Stimulated activated CD4-positive, alpha-beta T cell treated with anti-CD3 and anti-CD28 coated beads, TNF-alpha, amount 100 ng/mL, for 24 hours (primary cell): ENCODE measurements around the gene ARAP3.
A peak's percentile ranks its signal among the peaks of the same experiment; 100 is the strongest.
"Not testable (repeated sequence)": the region's sequence is repeated elsewhere in the genome, so short reads cannot be mapped to it uniquely, and the experiment has no call there.

Experiments used
- DNase-seq, 3 experiments: peaks; one replicate each; pipeline ENCODE4 v3.0.0-alpha.2; 2020; ENCODE audit warnings: low read depth in 3 of 3

The ARAP3 gene

DNA sequence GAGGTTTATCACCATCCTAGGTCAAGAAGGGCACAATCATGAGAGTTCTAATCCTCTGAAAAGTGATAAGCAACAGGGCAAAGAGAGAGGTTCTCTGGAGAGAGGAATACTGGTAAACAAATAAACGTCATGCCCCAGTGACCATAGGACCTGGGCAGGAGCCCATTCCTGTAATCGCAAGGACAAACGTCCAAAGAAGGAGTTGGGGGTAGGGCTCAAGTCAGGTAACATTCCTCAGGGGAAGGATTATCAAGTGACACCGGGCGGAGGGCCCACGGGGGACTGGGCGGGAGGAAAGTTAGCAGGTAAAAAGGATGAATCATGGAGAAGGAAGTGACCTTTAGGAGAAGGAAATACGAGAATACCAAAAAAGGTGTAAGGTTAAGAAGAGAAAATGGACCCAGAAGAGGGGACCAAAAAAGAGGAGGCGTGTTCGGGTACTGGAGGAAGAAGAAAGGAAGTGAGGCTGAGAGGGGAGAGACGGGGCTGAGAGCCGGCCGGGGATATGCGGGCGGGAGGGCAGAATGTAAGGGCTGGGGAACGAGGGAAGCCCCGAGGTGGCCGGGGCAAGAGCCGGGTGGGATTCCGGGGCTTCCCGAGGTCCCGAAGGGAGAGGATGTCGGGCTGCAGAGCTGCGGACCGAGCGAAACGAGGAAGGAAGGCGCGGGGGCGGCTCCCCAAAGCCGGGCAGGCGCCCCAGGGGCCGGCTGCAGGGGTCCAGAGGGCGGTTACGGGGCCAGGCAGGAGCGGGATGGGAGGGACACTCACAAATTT lies 63.8 kb downstream of the ARAP3 start:
- DNase-seq: peak in 1 of 3 experiments; percentile 72

DNA sequence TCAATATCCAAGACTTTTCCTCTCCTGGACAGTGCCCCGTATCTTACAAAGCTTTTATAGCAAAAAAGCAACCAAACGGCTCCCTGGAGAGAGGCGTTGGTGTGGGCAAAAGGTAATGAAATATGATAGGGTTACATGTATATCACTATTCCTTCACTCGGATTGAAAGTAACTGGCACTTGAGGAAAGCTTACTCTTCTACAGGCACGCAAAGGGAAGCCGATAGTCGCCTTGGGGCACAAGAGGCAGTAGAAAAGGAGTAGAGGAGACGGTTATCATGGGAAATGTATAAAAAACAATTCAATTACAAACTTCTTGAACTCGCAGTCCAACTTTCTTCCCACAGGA lies 64.4 kb downstream of the ARAP3 start:
- DNase-seq: no peak

DNA sequence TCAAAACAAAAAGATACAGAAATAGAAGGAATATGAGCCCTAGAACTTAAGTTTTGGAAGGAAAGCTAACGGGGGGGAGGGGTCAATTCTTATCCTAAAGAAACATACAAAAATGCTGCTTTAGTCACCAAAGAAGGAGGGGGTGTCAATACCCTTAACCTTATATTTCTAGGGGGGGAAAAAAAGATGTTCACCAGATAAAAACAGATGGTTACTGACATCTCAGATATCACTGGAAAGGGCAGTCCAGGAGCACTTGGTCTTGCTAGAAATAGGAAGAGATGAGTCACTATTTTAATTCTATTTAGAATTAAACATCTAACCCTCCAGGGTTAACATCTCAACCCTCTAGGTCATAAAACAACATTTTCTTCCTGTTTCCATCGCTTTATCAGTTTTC lies 64.9 kb downstream of the ARAP3 start:
- DNase-seq: no peak

DNA sequence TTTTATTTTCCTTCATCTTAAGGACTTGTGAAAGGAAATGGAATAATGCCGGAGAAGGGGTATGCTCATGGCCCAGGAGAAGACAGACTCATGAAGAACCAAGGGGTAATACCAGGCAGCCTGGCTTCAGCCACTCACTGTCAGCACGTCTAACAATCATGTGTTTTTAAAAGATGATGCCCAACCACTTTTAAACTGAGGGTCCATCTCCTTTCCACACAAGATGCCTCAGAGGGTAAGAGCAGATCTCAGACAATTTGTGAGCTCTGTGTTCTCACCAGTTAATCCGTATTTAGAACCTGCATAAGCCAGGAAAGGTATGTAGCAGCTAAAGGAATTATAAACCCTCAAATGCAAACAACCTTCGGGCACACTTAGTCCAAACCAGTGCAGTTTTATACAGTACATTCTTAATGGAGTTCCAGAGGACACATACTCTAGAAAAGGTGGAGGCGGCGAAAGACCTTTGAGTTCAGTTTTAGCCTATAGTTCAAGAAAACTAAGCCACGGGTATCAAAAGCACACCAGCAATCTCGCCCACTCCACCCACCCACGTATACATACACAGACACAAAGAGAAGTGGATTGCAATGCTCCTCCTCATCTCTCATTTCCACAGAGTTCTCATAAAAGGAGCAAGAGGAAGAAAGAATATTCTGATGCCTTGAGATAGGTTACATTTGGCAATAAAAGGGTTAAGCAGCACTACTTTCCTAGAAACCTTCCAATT lies 65.9 kb downstream of the ARAP3 start:
- DNase-seq: no peak

DNA sequence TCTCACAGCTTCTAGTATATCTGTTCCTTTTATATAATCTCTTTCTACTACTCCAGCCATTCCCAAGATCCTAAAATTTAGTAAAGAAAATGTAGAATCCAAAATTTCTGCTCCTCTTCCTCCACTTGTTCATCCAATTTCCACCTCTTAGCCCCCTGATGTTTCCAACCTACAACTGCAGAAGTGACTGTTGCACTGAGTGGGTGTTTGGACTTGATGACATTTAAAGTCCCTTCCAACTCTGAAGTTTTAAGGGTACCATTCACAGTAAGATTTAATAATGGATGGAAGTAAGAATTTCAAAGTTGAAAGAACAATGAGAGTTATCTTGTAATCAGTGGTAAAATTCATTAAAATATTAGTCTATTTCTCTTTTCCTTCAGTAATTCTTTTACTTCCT lies 68.7 kb downstream of the ARAP3 start:
- DNase-seq: no peak

DNA sequence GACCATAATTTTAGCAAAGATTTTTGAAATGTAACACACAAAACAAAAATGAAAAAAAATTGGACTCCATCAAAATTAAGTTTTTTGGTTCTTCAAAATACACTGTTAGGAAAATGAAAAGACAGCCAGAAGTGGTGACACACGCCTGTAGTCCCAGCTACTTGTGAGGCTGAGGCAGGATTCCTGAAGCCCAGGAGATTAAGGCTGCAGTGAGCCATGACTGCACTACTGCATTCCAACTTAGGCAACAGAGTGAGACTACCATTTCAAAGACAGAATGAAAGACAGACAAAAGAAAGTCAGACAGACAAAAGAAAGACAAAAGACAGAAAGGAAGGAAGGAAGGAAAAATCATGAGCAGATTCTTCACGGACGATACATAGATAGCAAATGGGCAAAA lies 70.7 kb downstream of the ARAP3 start:
- no peak for DNase-seq

DNA sequence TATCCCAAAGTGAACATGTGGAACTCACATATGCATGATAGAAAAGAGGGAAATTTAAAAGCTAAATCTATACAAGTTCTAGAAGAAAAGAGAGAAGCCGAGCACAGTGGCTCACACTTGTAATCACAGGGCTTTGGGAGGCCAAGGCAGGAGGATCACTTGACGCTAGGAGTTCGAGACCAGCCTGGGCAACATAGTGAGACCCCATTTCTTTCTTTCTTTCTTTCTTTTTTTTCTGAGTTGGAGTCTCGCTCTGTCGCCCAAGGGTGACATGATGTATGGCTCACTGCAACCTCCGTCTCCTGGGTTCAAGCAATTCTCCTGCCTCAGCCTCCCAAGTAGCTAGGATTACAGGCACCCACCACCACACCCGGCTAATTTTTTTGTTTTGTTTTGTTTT lies 72.1 kb downstream of the ARAP3 start:
- not testable (repeated sequence) for DNase-seq

DNA sequence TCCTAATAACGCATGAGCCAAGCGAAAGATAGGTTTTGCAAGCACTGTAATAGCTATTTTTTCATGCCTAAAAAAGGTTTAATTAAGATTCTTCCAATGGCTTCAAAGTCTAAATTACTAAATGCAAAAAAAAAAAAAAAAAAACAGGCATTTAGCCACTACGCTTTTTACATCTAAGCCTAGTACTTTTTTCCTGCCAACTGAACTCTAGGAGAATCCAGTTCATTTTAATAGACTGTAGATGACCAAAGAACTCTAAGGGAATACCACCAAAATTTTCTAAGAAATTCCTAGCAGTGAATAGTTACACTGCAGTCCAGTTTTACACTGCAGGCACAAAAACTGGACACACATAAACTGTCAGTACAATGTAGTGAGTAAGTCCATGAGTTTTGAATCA lies 73.0 kb downstream of the ARAP3 start:
- no peak for DNase-seq

DNA sequence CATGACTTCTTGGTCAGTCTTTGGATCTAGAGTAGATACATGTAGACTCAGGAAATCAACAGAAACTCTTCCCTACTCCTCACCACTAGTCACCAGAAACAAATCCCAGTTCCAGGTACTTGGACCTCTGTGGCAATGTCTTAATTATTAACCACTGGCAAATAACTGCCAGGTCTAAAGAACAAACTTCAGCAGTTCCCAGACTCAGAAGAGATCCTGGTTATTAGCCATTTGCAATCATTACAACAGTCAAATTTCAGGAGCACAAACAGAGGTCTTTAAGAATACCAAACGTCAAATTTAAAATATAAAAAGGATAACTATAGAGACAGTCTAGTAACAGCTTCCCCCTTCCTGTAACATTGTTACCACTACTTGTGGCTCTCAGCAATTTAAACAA lies 73.5 kb downstream of the ARAP3 start:
- no peak for DNase-seq

DNA sequence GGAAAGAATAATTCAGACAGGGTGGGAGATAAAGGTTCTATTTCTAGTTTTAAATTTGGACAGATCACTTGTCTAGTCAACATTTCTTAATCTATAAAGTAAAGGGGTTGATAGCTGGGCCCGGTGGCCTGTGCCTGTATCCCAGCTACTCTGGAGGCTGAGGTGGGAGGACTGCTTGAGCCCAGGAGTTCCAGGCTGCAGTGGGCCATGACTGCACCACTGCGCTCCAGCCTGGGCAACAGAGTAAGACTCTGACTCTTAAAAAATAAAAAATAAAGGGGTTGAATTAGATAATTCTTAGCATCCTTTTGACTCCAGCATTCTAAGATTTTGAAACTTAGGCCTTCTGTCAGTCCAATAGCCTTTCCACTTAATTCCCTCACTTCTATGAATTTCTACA lies 74.0 kb downstream of the ARAP3 start:
- DNase-seq: no peak

DNA sequence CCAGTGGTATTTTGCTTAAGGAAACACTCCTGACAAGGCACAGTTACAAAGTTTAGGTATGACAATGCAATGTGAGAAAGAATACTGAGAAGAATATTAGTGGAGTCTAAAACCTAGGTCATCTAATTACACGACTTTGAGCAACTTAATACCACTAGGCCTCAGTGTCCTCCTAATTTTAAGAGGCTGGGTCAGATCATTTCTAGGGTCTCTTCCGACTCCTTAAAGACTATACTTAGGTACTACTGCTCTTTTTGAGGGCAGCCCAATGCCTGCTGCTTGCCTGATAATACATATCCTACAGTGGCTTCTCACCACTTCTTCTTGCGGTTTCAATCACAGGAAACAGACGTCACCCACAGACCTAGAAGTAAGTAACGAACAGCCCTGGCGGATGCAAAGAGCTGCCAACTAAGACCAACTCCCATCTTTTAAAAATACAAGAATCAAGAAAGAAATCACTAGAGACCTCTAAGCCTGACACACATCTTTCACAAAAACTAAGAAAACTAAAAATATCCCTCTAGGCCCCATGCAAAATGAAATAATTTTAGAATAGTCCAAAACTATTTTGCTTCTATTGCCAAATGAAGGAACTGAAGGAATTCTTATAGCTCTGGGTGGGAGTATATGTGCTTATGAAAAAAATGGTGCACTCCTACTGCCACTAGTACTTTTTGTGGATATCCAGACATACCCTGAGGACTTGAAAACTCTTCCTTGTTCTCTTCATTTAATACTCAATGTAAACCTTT lies 76.3 kb downstream of the ARAP3 start:
- DNase-seq: peak; percentile 42 to 58 (median 50)

DNA sequence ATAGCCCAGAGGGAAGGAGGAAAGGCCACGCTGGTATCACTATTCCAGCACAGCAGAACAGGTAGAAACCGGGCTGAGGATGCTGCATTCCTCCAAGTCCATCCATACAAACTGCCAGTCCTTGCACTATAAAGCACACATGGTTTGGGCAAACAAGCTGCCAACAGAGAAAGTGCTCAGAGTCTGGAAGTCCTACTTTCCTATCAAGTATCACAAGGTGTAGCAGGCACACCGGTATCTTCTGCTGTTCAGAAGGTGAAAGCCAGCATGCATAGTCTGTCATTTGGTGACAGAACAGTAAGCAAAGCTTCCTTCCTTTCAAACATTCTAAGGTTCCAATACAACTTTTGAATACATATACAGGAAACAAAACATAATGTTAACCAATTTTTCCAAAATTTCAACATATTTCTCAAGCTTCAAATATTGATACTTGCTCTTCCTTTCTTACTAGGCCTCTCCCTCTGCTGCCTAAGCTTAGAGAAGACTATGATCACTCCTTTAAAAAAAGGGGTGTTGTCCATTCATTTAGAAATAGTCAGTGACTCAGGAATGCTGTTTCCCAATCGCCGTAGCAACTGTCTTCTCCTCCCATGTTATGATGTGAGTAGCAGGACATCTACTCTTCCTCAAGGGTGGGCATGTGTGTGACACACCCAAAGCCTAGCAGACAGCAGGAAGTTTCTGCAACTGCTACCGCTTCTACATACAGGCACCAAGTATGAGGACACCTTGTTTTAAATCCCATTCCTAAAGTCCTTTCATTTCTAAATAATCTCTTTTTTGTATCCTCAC lies 77.9 kb downstream of the ARAP3 start:
- no peak for DNase-seq
